Ascending aorta (tissue), 2 donors: Measurements from ENCODE around the gene FAM117A. TPM values are rescaled to one million over a fixed set of nuclear protein-coding genes. Genes with fewer than 3 reads are reported as not detected.

Source experiments
- DNase-seq, 2 donors: peaks; one replicate each; pipeline ENCODE4 v3.0.0-alpha.2; 2019; ENCODE audit warnings: low spot score in 2 of 2
- H3K27ac ChIP-seq, 2 donors: fragments of 200-600 bp; sonication (generic); one replicate each; pipeline ENCODE4 v1.5.1; 2016 to 2017; ENCODE audit warnings: mild to moderate bottlenecking in 1 of 2
- H3K27me3 ChIP-seq: fragments of 200-600 bp; sonication (generic); one replicate; pipeline ENCODE4 v1.5.1; 2017
- H3K36me3 ChIP-seq, 2 donors: fragments of 200-600 bp; sonication (generic); one replicate each; pipeline ENCODE4 v1.5.1; 2016
- H3K4me1 ChIP-seq, 2 donors: fragments of 200-600 bp; sonication (generic); one replicate each; pipeline ENCODE4 v1.5.1; 2016 to 2017; ENCODE audit warnings: mild to moderate bottlenecking in 1 of 2
- H3K4me3 ChIP-seq, 2 donors: fragments of 200-600 bp; sonication (generic); one replicate each; pipeline ENCODE4 v1.5.1; 2016 to 2017; ENCODE audit warnings: mild to moderate bottlenecking in 1 of 2
- H3K9me3 ChIP-seq, 2 donors: fragments of 200-600 bp; sonication (generic); one replicate each; pipeline ENCODE4 v1.5.1; 2016
- intact Hi-C: fragments of 100-400 bp; cut with DNase I; formaldehyde crosslinking; loops from one replicate; pipeline ENCODE4 v1.15.1; 2023
- total RNA-seq: library from RNA; depleted of rRNA; stranded (reverse); fragments of >200 nt; gene quantifications from one replicate; pipeline ENCODE4 v1.1.0, GENCODE V29; 2016
- TF ChIP-seq, protein P1 (sequence below), 3 experiments: fragments of 200-600 bp in 2 of 3; fragments of 450-650 bp in 1 of 3; sonication (generic) in 2 of 3; IDR thresholded peaks; one replicate each; pipeline ENCODE4 v1.5.1; 2016 to 2019; ENCODE audit warnings: antibody characterized with exemption in 3 of 3, mild to moderate bottlenecking in 1 of 3, moderate library complexity in 1 of 3

FAM117A gene
- total RNA-seq, 1 donor from 2014 or later = 25.4 TPM

DNA sequence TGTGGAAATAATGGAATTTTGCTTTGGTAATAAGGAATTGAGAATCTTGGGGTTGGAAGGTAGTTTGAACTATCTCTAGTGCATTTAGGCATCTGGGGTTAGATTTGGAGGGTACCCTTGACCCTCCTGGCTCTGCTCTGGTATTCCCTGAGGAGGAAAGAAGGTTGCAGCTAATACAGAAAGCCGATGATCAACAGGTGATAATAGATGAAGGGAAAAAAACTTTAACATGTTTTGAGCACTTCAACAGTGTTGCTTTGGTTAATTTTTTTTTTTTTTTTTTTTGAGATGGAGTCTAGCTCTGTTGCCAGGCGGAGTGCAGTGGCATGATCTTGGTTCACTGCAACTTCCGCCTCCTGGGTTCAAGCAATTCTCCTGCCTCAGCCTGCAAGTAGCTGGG, 29.4 kb upstream of the FAM117A start:
- H3K27ac ChIP-seq = no peak overlapping the region
- intact Hi-C loops = no loop called here
- TF ChIP-seq, protein P1, sequence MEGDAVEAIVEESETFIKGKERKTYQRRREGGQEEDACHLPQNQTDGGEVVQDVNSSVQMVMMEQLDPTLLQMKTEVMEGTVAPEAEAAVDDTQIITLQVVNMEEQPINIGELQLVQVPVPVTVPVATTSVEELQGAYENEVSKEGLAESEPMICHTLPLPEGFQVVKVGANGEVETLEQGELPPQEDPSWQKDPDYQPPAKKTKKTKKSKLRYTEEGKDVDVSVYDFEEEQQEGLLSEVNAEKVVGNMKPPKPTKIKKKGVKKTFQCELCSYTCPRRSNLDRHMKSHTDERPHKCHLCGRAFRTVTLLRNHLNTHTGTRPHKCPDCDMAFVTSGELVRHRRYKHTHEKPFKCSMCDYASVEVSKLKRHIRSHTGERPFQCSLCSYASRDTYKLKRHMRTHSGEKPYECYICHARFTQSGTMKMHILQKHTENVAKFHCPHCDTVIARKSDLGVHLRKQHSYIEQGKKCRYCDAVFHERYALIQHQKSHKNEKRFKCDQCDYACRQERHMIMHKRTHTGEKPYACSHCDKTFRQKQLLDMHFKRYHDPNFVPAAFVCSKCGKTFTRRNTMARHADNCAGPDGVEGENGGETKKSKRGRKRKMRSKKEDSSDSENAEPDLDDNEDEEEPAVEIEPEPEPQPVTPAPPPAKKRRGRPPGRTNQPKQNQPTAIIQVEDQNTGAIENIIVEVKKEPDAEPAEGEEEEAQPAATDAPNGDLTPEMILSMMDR (IDR thresholded peaks at IDR 0.05) = no peak
- H3K4me1 ChIP-seq = peaks cover 5 to 27% of the 10 kb centered on the region in 2 donors
- no peaks in the 10 kb centered on the region for H3K27me3 ChIP-seq
- peaks cover 35 to 62% of the 10 kb centered on the region in 2 donors for H3K36me3 ChIP-seq
- no peak for DNase-seq
- no peaks in the 10 kb centered on the region for H3K9me3 ChIP-seq
- no peak overlapping the region for H3K4me3 ChIP-seq

DNA sequence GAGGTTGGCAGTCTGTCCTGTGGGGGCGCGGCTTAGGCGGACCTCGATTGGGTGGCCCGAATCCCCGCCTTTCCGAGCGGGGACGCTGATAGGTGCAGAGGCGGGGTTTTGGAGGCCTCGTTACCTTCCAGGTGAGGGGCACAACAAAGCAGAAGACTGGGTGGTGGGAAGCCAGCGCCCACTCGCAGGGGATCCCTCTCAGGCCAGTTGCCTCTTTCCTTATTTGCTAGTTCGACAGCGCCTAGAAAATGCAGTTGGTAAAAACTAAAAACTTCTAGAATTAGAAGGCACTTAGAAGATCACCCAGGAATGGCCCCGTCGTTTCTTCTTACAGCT, 25.3 kb upstream of the FAM117A start:
- peak overlapping the region; percentile 93 to 98 for H3K4me3 ChIP-seq
- peak overlapping the region in 1 of 2 donors; percentile 40 for H3K27ac ChIP-seq
- H3K36me3 ChIP-seq = peaks cover 18 to 27% of the 10 kb centered on the region in 2 donors
- DNase-seq = no peak
- TF ChIP-seq, protein P1 (IDR thresholded peaks at IDR 0.05) = no peak
- no peaks in the 10 kb centered on the region for H3K27me3 ChIP-seq
- no peaks in the 10 kb centered on the region for H3K9me3 ChIP-seq
- peaks cover 8 to 32% of the 10 kb centered on the region in 2 donors for H3K4me1 ChIP-seq
- intact Hi-C loops = loop anchor here (1.0 to 5.0 kb wide), 2 partner anchors 25 to 48 kb away; partner anchors contain the start of gene FAM117A

DNA sequence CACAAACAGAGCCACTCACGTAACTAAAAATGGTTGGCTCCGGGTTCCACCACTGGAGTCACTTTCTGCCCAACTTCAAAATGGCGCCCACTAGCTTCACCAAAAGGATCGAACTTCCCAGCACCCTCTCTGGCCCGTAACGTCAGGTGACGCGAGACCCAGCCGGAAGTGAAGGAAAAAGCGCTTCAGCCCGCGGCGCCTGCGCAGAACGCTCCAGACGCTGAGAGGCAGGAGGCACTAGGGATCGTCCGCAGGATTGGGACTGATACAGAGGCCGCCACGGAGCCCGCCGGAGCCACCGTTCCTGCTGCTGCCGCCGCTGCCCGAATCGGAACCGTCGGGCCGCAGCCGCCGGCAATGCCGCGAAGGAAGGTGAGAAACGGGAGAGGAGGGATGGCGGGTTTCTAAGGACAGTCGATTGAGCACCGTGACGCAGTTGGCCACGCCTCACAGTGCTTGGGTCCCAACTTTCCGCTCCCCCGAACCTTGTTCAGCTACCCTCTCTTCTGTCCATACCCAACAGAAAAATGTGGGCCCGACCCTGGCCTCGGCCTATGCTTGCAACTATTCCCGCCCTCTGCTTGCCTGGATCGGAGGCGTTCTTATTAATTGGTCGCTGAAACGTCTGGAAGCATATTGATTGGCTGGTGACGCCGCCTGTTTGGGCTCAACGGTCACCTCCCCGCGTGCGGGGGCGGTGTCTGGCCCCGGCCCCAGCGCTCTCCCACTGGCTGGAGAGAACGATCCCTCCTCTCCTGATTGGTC, 24.7 kb upstream of the FAM117A start, which contains the start of gene KAT7:
KAT7 (plus strand) TSS at position 204 of the 765 bp plus-strand sequence; CDS start at position 358, 154 bp downstream.
- H3K36me3 ChIP-seq = peaks cover 15 to 21% of the 10 kb centered on the region in 2 donors
- DNase-seq = peak; percentile 98 to 99
- TF ChIP-seq, protein P1 (IDR thresholded peaks at IDR 0.05) = no peak
- H3K9me3 ChIP-seq = no peaks in the 10 kb centered on the region
- peaks cover 10 to 34% of the 10 kb centered on the region in 2 donors for H3K4me1 ChIP-seq
- peak within 1 kb of the TSS; percentile 100 for H3K27ac ChIP-seq
- no peaks in the 10 kb centered on the region for H3K27me3 ChIP-seq
- H3K4me3 ChIP-seq = peak within 1 kb of the TSS; percentile 93 to 98
- intact Hi-C loops = loop anchor here (1.0 to 5.0 kb wide), 3 partner anchors 24 to 80 kb away; partner anchors contain the start of gene FAM117A

DNA sequence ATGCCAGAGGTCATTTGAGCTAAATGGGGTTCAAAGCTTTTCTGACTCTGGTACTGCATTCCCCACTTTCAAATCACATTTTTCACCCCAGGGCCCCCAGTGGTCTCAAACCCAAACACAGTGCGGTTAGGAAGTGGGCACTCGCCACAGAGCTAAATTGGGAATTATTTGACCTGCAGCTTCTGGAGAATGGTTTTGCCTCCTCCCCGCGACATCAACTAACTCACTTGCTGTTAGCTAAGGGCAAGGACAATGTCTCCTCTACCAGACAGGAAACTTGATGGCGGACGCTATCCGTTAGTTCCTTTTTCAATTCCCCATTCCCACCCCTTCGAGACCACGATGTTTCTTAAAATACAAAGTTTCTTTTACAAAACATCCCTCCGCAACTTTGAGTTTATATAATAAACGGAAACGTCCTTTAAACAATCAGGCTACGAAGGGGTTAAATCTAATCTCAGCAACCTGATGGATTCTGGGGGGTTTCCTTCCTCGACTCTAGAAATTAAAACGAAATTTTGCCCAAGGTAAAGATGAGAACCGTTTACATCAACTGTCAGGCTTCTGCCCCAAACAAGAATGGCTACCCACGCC, 24.1 kb upstream of the FAM117A start:
- intact Hi-C loops = loop anchor here (1.0 to 5.0 kb wide), 2 partner anchors 49 to 80 kb away; no protein-coding TSS in a partner anchor
- Histone ChIP-seq H3K27me3 (no peaks in the 10 kb centered on the region), H3K4me3 (peak overlapping the region; percentile 93 to 98), H3K36me3 (peaks cover 9 to 14% of the 10 kb centered on the region in 2 donors), H3K4me1 (peaks cover 16 to 34% of the 10 kb centered on the region in 2 donors), H3K27ac (peak overlapping the region; percentile 100), H3K9me3 (no peaks in the 10 kb centered on the region)
- TF ChIP-seq, protein P1 (IDR thresholded peaks at IDR 0.05) = no peak
- no peak for DNase-seq

DNA sequence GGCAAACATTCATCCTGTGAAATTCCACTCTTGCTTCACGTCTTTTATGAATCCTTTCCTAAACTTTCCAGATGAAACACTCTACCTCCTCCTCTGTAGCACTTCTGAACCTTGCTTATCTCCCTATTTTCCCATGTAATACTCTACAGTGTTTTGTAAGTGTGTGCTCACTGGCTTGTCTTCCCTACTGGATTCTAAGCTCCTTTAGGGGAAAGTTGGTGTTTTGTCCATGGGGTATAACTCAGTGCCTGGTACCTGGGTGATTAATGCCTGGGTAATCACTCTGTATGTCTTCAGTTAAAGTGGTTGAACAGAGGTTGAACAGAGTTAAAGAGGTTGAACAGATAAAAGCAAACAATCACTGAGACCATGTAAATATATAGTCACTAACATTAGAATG, 20.7 kb upstream of the FAM117A start:
- peak overlapping the region in 1 of 2 donors; percentile 81 for H3K27ac ChIP-seq
- H3K9me3 ChIP-seq = no peaks in the 10 kb centered on the region
- H3K36me3 ChIP-seq = no peaks in the 10 kb centered on the region
- H3K27me3 ChIP-seq = no peaks in the 10 kb centered on the region
- no peak for DNase-seq
- intact Hi-C loops = loop anchor here (5.0 kb wide), 1 partner anchor 53 kb away; no protein-coding TSS in a partner anchor
- TF ChIP-seq, protein P1 (IDR thresholded peaks at IDR 0.05) = no peak
- H3K4me3 ChIP-seq = no peak overlapping the region
- H3K4me1 ChIP-seq = peaks cover 15 to 24% of the 10 kb centered on the region in 2 donors
